Stimulated activated naive B cell treated with anti-CD40 and anti-IgM and Interleukin-4, amounts not matched to agents 10 μg/mL and 1 μg/mL and 100 μg/mL, for 72 hours (primary cell): Measurements from ENCODE around the gene TBX15.

Experiments
- ATAC-seq, 2 donors: fragments of 150-1000 bp; cut with Tn5 transposase; replicated peaks; 2 replicates each; pipeline ENCODE4 v1.10.0; 2021; ENCODE audit warnings: moderate library complexity in 1 of 2
- DNase-seq: peaks from one replicate; pipeline ENCODE4 v3.0.0; 2021
- H3K27ac Mint-ChIP-seq: one replicate; pipeline ENCODE4 v1.8.0; 2022; ENCODE audit warnings: mild to moderate bottlenecking, mixed read lengths
- H3K27me3 Mint-ChIP-seq, 2 donors: one replicate each; pipeline ENCODE4 v1.8.0; 2022; ENCODE audit warnings: mixed read lengths in 2 of 2
- H3K36me3 Mint-ChIP-seq, 2 donors: one replicate each; pipeline ENCODE4 v1.8.0; 2022; ENCODE audit warnings: mixed read lengths in 2 of 2, mild to moderate bottlenecking in 1 of 2
- H3K4me1 Mint-ChIP-seq, 2 donors: one replicate each; pipeline ENCODE4 v1.8.0; 2022; ENCODE audit warnings: mixed read lengths in 2 of 2, mild to moderate bottlenecking in 1 of 2
- H3K4me3 Mint-ChIP-seq, 2 donors: one replicate each; pipeline ENCODE4 v1.8.0; 2022; ENCODE audit warnings: mild to moderate bottlenecking in 2 of 2, mixed read lengths in 2 of 2, moderate library complexity in 1 of 2
- H3K9me3 Mint-ChIP-seq, 2 donors: one replicate each; pipeline ENCODE4 v1.8.0; 2022; ENCODE audit warnings: mixed read lengths in 2 of 2, mild to moderate bottlenecking in 1 of 2

Gene TBX15

DNA sequence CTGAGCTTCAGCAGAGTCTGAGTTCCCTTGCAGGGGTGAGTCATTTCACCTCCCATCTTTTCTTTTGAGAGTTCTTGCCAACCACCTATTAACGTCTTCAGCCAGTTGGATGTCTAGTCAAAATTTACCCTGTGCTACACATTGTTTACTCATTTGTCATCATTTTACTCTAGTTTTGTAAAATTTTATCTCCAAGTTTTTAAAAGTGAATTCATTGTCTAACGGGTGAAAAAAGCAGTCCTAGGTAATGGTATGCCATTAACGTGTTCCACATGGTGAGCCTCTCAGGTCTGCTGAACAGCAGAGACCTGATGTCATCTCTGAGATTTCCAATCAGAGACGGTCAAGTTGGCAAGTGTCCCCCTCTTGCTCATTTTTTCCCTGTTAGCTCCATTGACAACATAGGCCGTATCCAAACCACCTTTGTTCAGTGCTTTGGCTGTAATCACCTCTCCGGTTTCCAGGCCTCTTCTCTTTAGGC is 85.4 kb downstream of the TBX15 start:
- no peaks in the 10 kb centered on the region for H3K4me1 Mint-ChIP-seq
- DNase-seq (no peak), ATAC-seq (no peak)
- H3K9me3 Mint-ChIP-seq: no peaks in the 10 kb centered on the region
- H3K27ac Mint-ChIP-seq: no peak overlapping the region
- no peaks in the 10 kb centered on the region for H3K27me3 Mint-ChIP-seq
- no peaks in the 10 kb centered on the region for H3K36me3 Mint-ChIP-seq
- H3K4me3 Mint-ChIP-seq: no peak overlapping the region

DNA sequence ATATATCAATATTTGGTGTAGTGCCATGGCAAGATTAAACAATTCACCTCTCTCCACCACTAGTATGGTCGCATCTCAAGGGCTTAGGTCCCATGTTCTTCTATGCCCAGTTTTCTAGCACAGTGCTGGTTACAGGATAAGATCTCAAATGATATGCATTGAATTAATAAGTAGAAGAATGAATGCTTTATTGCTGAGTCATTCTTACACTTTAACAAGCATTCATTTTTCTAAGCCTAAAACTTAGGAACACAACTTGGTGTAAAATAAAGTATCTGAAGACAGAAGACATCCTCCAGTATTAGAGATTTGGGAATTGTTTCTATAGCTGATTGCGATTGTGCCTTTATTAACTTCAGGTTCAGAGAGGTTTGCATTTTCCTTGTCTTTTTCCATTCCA is 85.8 kb downstream of the TBX15 start:
- no peak for ATAC-seq
- no peaks in the 10 kb centered on the region for H3K27me3 Mint-ChIP-seq
- no peak for DNase-seq
- H3K4me3 Mint-ChIP-seq: no peak overlapping the region
- no peak overlapping the region for H3K27ac Mint-ChIP-seq
- no peaks in the 10 kb centered on the region for H3K9me3 Mint-ChIP-seq
- H3K4me1 Mint-ChIP-seq: no peaks in the 10 kb centered on the region
- H3K36me3 Mint-ChIP-seq: no peaks in the 10 kb centered on the region

DNA sequence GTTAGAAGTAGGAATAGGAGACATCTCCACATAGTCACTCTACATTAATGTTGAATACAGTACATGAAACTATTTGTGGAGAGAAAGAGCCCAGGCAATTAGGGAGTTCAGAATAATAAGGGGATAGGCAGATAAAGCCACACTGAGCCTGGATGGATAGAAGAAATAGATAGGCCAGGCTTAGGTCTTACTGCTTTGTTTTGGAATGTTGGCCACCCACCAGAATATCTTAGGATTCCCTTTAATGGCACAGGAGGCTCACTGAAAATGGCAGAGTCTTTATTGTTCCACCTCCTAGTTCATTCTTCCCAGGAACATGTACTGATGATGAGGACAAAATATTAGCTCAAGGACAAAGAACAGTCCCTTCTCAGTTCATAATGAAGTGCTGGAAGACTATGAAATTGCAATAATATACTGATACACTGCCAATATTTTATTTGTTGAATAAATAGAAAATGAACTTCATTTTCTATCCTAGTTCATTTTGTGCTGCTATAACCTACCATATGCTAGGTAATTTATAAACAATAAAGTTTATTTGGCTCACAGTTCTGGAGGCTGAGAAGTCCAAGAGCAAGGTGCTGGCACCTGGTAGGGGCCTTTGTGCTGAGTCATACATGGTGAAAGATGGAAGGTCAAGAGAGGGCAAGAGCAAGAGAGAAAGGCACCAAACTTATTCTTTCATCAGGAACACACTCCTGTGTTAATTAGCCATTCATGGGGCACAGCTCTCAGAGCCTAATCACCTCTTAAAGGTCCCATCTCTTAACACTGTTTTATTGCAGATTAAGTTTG is 87.3 kb downstream of the TBX15 start:
- Mint-ChIP-seq H3K36me3 (no peaks in the 10 kb centered on the region), H3K4me3 (no peak overlapping the region), H3K9me3 (no peaks in the 10 kb centered on the region), H3K27me3 (no peaks in the 10 kb centered on the region), H3K4me1 (no peaks in the 10 kb centered on the region), H3K27ac (no peak overlapping the region)
- DNase-seq: no peak
- ATAC-seq: no peak

DNA sequence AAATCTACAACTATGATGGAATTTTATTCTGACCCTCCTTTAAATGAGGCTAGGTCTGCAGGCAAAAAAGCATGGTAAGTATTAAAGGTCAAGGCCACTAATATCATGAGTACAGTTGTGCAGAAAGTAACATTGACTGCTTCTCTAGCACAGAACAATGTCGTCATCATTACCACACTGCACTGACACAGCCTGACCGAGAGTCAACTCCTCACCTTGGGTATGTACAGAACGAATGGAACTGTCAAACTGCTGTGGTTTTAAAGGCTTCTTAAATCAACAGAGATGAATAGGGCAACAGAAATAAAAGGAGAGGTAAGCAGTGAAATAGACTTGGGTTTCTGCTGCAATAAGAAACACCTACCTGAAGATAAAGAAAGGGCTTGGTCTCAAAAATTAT is 88.8 kb downstream of the TBX15 start:
- ATAC-seq (no peak), DNase-seq (no peak)
- Mint-ChIP-seq H3K9me3 (peaks cover 0 to 1% of the 10 kb centered on the region in 2 donors), H3K4me1 (no peaks in the 10 kb centered on the region), H3K36me3 (no peaks in the 10 kb centered on the region), H3K27me3 (no peaks in the 10 kb centered on the region), H3K4me3 (no peak overlapping the region), H3K27ac (no peak overlapping the region)

DNA sequence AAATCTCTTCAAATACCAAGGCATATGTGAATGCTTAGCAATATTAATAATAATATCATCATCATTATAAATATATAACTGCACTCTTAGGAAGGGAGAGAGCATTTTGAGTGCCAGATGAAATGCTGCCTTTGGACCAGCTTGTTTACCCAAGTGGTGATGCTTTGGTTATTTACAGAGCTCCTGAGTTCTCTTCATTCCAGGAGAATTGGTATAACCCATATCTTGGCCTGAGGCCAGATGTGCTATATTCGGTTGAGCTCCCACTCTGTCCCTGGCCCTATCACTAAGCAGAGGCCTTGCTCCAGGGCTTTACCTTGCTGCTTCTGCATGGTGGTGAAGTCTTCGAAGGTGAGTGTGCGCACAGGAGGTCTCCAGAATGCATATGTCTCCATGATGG is 89.4 kb downstream of the TBX15 start:
- no peak overlapping the region for H3K4me3 Mint-ChIP-seq
- H3K27ac Mint-ChIP-seq: no peak overlapping the region
- peaks cover 0 to 3% of the 10 kb centered on the region in 2 donors for H3K9me3 Mint-ChIP-seq
- ATAC-seq (no peak), DNase-seq (no peak)
- no peaks in the 10 kb centered on the region for H3K36me3 Mint-ChIP-seq
- no peaks in the 10 kb centered on the region for H3K4me1 Mint-ChIP-seq
- H3K27me3 Mint-ChIP-seq: no peaks in the 10 kb centered on the region

DNA sequence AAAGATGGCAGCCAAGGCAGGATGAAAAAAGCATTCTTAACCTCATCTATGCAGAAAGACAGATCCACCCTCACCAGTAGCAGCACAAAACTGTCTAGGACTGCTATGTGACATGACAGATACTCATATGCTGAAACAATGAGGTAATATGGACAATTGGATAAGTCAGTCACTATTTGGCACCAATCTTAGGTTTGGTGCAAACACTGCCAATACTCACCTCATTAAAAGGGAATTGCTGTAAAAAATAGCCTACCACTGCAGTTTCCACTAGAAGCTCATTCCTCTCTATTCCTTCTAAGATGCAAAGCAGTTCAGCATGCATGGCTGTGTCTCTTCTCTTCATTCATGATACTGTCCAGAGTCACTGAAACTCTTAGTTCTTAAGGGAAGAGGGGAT is 91.7 kb downstream of the TBX15 start:
- H3K9me3 Mint-ChIP-seq: peaks cover 0 to 4% of the 10 kb centered on the region in 2 donors
- H3K36me3 Mint-ChIP-seq: no peaks in the 10 kb centered on the region
- DNase-seq (no peak), ATAC-seq (no peak)
- no peak overlapping the region for H3K4me3 Mint-ChIP-seq
- H3K4me1 Mint-ChIP-seq: no peaks in the 10 kb centered on the region
- H3K27me3 Mint-ChIP-seq: no peaks in the 10 kb centered on the region
- H3K27ac Mint-ChIP-seq: no peak overlapping the region

DNA sequence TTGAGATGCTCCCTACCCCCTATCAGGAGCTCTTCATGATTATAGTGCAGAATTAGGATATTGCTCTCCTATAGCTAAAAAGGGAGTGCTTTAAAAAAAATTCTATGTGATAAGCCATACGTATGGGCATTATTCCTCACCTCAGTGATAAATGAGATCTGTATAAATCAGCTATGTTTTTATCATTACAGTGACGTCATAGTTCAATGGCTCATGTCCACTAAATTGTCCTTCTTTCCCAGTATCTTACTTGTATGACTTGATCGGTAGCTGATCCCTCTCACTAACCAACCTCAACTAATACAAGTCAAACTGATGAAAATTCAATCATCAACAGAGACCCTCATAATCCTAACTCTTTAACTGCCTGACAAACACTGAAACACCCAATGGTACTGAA is 93.3 kb downstream of the TBX15 start:
- H3K4me3 Mint-ChIP-seq: no peak overlapping the region
- H3K27me3 Mint-ChIP-seq: no peaks in the 10 kb centered on the region
- no peaks in the 10 kb centered on the region for H3K36me3 Mint-ChIP-seq
- H3K9me3 Mint-ChIP-seq: peaks cover 0 to 4% of the 10 kb centered on the region in 2 donors
- DNase-seq (no peak), ATAC-seq (no peak)
- H3K4me1 Mint-ChIP-seq: no peaks in the 10 kb centered on the region
- no peak overlapping the region for H3K27ac Mint-ChIP-seq

DNA sequence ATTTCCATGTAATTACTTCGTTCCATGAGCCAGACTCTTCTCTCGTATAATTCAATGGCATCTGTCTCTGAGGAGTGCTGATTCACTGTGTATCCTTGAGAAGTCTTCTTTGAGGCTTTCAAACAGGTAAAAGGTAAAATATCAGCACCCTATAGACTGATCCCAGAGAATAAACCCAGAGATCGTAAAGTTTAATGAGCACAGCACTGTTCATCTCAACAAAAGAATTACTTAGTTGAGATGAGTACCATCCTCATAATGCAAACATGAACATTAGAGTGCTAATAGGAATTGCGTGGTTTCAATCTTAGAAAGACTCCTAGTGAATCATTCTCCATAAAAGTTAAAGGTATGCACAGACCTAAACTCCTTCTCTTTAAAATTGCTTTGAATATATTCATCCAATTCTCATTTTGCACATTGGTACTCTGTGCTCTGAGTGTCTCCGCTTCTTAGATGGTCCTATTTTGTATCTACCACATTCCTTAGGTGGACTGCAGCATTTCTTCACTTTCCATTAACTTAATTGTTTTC is 97.2 kb downstream of the TBX15 start:
- H3K27ac Mint-ChIP-seq: no peak overlapping the region
- H3K4me1 Mint-ChIP-seq: no peaks in the 10 kb centered on the region
- no peak overlapping the region for H3K4me3 Mint-ChIP-seq
- no peak for DNase-seq
- no peaks in the 10 kb centered on the region for H3K36me3 Mint-ChIP-seq
- no peaks in the 10 kb centered on the region for H3K27me3 Mint-ChIP-seq
- ATAC-seq: no peak
- H3K9me3 Mint-ChIP-seq: peaks cover 0 to 6% of the 10 kb centered on the region in 2 donors

DNA sequence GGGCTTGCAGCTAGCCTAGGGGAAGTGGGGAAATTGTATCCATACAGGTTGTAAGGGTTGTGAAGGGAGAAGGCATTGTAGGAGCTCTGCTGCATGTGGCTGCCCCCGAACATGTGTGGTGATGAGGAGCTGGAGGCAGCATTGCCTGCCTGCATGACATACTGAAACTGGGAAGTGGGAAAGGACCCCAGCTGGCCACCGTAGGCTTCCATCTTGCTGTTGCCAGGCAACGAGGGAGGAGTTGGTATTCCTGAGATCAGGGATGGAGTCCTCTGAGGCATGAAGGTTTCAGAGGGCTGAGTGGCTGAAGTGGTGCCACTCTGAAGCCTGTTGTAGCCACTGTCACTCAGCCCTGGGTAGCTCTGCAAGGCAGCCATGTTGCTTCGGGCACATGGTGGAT is 103.2 kb downstream of the TBX15 start:
- no peak overlapping the region for H3K4me3 Mint-ChIP-seq
- peaks cover 0 to 6% of the 10 kb centered on the region in 2 donors for H3K27me3 Mint-ChIP-seq
- no peaks in the 10 kb centered on the region for H3K4me1 Mint-ChIP-seq
- no peak for ATAC-seq
- H3K36me3 Mint-ChIP-seq: no peaks in the 10 kb centered on the region
- no peak overlapping the region for H3K27ac Mint-ChIP-seq
- peaks cover 4 to 6% of the 10 kb centered on the region in 2 donors for H3K9me3 Mint-ChIP-seq
- no peak for DNase-seq

DNA sequence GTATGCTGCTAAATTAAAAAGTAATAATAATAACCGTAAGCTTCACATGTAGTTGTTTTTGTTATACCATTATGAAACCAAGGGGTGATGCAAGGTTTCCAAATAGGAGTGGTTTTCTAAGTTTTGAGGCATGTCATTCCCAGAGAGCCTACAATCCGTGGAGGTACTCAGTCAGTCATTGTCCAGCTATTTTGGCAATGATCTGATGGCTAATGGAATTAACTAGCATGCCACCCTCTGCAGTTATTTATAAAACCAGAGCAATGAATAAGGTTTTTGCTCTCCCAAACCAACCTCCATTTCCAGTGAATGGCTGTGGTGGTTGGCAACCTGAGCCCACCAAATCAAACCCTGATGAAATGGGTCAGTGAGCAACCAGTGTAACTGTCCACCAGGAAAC is 106.4 kb downstream of the TBX15 start:
- Mint-ChIP-seq H3K4me3 (no peak overlapping the region), H3K27ac (no peak overlapping the region), H3K27me3 (peaks cover 0 to 6% of the 10 kb centered on the region in 2 donors), H3K36me3 (no peaks in the 10 kb centered on the region), H3K9me3 (peaks cover 2 to 6% of the 10 kb centered on the region in 2 donors), H3K4me1 (no peaks in the 10 kb centered on the region)
- no peak for ATAC-seq
- no peak for DNase-seq

DNA sequence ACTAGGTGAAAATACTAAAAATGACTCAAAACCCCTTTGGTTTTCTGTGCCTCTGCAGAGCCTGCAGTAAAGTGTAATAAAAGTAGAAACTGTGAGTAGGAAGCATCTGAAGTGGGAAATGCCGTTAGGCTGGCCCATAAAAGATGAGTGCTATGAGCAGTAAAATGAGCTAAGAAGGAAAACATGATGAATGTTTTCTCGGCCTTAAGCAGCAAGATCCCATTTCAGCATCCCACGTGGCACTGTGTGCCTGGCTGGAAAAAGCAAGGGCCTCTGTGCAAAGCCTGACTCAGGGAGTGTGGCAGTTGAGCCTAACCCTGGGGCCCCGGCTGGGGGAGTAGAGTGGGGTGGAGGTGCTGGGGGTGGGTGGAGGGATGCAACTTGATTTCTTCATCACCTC is 109.5 kb downstream of the TBX15 start:
- ATAC-seq: no peak
- Mint-ChIP-seq H3K36me3 (no peaks in the 10 kb centered on the region), H3K9me3 (no peaks in the 10 kb centered on the region), H3K4me1 (no peaks in the 10 kb centered on the region), H3K27ac (no peak overlapping the region), H3K27me3 (peaks cover 0 to 2% of the 10 kb centered on the region in 2 donors), H3K4me3 (no peak overlapping the region)
- no peak for DNase-seq

DNA sequence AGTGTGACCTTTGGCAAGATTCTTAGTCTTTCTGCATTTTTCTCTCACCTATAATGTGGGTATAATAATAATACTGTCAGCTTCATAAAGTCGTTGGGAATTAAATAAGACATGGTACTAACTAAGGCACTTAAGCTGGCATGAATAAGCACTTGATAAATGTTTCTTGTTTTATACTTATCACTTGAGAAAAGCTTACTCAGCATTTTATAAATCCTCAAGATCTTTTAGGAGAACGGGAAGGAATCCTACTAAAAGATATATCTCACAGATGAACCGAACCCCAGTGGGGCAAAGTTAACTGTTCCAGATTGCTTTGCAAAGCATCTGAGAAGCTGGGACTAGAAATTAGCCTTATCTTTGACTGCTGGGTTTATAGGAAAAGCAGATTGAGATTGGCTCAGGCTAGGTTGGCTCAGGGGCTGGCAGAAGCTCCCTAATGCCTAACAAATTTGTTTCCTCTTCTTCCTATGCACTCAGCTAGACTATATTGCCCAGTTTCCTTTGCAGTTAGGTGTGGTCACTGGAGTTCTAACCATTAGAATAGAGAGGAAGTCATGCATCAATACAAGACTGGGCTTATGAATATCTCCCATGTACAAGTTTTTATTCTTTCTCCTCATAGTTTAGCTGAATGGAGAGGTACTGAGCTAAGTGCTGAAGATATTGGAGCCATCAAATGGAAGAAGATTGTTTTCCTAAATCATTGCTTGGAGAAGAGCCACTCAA is 110.3 kb downstream of the TBX15 start:
- no peaks in the 10 kb centered on the region for H3K9me3 Mint-ChIP-seq
- ATAC-seq: no peak
- H3K36me3 Mint-ChIP-seq: no peaks in the 10 kb centered on the region
- H3K27me3 Mint-ChIP-seq: no peaks in the 10 kb centered on the region
- DNase-seq: no peak
- no peaks in the 10 kb centered on the region for H3K4me1 Mint-ChIP-seq
- H3K4me3 Mint-ChIP-seq: no peak overlapping the region
- H3K27ac Mint-ChIP-seq: no peak overlapping the region

DNA sequence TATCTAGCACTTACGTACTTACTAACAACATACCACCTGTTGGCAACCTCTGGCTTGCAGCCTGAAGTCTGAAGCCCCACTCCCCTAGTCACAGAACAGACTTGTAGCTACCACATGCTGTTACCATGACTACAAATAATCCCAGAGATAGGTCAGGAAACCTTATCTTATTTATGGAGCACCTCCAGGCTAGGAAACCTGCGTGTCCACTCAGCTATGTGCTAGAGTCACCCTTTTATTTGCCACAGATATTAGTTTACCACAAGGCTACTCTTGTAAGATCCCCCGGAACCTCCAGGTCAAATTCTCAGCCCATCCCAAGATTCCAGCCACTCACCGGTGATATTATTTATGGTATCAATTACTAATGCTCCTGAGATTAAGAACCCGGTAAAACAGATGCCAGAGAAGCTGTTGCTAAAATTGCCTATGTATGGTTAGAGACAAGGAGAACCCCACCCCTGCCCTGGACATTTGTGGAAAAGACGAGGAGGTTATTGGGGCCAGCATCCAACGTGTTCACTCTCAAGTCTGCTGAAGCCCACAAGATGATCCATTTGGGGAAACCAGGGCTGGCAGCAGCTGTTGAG is 116.5 kb downstream of the TBX15 start:
- H3K9me3 Mint-ChIP-seq: peaks cover 0 to 1% of the 10 kb centered on the region in 2 donors

DNA sequence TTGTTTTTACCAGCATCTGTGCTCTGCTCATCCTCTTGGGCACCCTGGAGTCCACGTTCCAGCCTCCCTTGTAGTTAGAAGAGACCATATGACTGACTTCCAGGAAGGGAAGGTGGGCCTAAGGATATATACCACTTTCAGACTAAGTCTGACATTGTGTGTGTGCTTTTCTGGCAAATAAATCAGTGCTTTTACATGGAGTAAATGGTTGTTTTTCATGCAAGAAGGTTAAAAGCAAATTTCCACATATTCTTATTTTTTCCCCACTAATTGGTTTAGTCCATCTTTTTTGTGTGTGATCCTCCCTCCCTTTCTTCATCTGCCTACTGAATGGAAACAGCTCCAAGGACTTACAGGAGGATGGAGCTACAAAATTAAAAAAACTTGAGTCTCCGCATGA is 119.8 kb downstream of the TBX15 start:
- Mint-ChIP-seq H3K9me3 (peaks cover 0 to 1% of the 10 kb centered on the region in 2 donors), H3K36me3 (no peaks in the 10 kb centered on the region)

More for the DNA sequence above, 116.5 kb downstream of the TBX15 start:
- DNase-seq: no peak
- Mint-ChIP-seq H3K4me3 (no peak overlapping the region), H3K27me3 (no peaks in the 10 kb centered on the region), H3K36me3 (no peaks in the 10 kb centered on the region), H3K27ac (no peak overlapping the region), H3K4me1 (no peaks in the 10 kb centered on the region)
- ATAC-seq: no peak

More for the DNA sequence above, 119.8 kb downstream of the TBX15 start:
- no peak overlapping the region for H3K4me3 Mint-ChIP-seq
- H3K4me1 Mint-ChIP-seq: no peaks in the 10 kb centered on the region
- H3K27me3 Mint-ChIP-seq: no peaks in the 10 kb centered on the region
- H3K27ac Mint-ChIP-seq: no peak overlapping the region
- DNase-seq (no peak), ATAC-seq (no peak)
